HG02852 (cell line): ENCODE results near the gene UBL4B.
"Not testable (repeated sequence)": the region's sequence is repeated elsewhere in the genome, so short reads cannot be mapped to it uniquely, and the experiment has no call there.

Experiments used
- ATAC-seq: cut with Tn5 transposase; IDR thresholded peaks from one replicate; pipeline ENCODE4 v1.9.1; 2021; ENCODE audit warnings: mild to moderate bottlenecking, moderate library complexity; ENCODE audit not compliant: unreplicated experiment

Gene UBL4B, protein sequence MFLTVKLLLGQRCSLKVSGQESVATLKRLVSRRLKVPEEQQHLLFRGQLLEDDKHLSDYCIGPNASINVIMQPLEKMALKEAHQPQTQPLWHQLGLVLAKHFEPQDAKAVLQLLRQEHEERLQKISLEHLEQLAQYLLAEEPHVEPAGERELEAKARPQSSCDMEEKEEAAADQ

DNA sequence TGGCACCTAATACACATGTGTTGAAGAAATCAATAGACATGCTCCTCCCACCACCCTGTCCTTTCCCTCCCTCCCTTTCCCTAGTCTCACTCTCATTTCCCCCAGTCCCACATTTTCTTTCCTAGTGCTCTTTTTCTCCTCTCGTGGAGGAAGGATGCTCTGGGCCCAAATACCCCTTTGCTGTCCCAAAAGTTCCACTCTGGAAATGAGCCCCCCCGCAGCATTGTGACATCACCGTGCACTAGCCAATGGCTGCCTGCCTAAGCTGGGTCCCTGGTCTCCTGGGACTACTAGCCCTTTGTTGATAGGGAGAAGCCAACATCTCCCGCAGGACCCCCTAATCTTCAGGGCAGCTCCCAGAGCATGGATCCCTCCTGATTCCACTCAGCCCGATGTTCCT is at the start of gene UBL4B:
UBL4B (plus strand) TSS at position 301 of the 400 bp plus-strand sequence; CDS start at position 393, 92 bp downstream.
- ATAC-seq: no peak

DNA sequence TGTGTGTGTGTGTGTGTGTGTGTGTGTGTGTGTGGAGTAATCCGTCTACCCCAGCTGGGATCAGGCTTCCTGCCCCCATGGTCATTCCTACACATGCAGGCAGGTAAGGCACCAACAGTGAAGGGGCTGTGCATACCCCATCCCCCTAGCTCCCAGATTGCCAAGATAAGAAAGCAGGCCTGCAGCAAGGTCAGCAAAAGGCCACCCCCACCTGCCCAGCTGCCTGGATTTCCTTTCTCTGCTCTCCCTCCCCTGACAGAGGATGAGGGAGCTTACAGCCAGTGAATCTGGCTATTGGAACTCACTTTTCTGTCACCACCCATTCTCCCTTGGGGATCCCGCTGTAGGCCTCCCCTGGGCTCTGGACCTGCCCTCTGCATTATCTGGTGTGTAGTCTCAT is 49.6 kb upstream of the UBL4B start:
- no peak for ATAC-seq

DNA sequence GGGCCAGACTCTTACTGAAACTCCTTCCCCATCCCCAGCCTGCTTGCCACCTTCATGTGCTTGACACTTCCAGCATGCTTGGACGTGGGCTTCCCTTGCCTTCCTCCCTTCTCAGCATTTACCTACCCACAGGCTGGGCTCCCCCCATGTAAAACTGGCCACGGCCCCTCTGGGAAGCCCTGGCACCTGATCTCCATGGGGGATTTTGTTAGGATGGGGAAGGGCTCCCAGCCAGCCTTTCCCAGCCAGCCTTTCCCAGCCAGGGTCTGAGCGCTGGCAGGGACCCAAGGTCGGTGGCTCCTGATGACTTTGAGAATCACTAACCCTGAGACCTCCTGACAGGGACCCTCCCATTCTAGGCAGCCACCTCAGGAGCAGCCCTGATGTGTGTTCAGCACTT is 48.5 kb upstream of the UBL4B start:
- ATAC-seq: no peak

- no peak for ATAC-seq
Measured at GRCh38 chr1:110064576-110065337, 47.5 kb upstream of the UBL4B start.

GRCh38 chr1:110065841-110066240 is 46.4 kb upstream of the UBL4B start:
- ATAC-seq: no peak

GRCh38 chr1:110067479-110067892 is 44.8 kb upstream of the UBL4B start:
- no peak for ATAC-seq

- no peak for ATAC-seq
Measured at GRCh38 chr1:110067893-110068645, 44.2 kb upstream of the UBL4B start.

DNA sequence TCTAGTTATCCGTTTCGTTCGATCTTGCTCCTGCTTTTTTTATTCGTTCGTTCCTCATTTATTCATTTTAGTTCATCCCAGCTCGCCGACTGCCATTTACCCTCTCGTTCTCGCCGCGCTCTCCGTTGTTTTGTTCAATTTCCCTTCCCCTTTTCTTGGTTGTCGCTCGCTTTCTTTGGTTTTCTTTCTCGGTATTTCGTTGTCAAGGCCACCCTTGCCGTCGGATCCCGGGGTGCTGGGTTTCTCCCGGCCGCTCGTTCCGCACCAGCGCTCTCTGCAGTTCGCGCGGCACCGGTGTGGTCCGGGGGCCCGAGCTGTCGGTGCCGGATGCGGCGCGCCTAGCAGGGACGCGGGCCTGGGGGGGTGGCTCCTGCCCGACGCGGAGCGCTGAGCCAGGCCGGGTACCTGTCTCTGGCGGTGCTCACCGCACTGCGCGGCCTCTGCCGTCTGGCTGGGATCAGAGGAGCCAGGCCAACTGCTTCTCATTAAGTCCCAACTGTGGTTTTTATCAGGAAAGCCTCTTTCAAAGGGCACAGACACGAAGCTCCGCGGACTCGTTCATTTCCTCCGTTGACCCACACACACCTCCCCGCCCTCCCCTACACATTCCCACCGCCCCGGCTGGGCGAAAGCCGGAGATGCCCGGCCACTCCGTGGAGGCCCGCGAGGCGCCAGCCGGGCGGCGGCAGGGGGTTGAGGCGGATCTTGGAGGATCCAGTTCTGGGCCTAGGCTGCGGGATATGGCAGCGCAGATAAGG is 43.4 kb upstream of the UBL4B start:
- ATAC-seq: no peak

- no peak for ATAC-seq
Measured at GRCh38 chr1:110069404-110070281, 42.6 kb upstream of the UBL4B start.

GRCh38 chr1:110070282-110070669 is 42.0 kb upstream of the UBL4B start:
- ATAC-seq: no peak

DNA sequence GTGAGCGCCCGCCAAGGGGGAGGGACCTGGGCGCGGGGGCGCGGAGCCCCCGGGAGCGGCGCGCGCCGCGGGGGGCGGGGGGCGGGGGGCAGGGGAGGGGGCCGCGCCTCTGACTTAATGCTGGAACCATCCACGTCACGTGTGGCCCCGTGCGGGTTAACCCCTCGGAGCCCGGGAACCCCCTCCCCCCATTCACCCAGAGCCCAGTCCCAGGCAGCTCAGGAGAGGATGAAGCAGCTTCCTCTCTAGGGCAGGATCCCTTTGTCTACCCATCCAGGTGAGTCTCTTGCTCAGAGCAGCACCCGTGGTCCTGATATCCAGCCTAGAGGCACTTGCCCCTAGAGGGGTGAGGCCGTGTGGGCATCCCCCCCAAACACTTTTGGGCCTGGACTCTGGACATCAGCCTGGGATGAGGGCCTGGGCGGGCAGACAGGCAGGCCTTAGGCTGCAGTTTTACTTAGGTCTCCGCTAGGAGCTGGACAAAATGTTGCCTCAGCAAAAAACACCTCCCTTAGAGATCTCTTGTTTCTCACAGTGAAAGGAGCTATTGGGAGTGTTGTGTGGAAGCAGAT is 41.5 kb upstream of the UBL4B start, which contains the start of gene ALX3:
ALX3 (minus strand) TSS at position 2 of the 572 bp plus-strand sequence. CDS start 60 bp downstream, outside the sequence.
- no peak for ATAC-seq

DNA sequence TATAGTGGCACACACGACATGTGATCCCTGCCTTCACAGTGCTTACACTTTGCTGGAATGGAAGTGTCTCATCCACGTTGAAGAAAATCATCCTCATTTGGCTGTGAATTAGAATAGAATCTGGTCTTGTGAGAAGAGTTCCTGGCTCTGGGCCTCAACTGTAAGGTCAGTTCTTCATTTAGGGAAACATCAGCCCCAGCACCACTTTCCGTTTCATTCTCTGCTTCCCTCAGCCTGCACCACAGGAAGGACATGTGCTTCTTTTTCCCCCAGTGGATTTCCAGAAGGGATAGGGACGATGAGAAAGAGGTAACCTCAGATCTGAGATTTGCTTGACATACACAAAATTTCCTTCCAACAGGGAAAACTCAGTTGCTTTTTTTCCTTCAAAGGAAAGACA is 38.1 kb upstream of the UBL4B start:
- ATAC-seq: no peak

DNA sequence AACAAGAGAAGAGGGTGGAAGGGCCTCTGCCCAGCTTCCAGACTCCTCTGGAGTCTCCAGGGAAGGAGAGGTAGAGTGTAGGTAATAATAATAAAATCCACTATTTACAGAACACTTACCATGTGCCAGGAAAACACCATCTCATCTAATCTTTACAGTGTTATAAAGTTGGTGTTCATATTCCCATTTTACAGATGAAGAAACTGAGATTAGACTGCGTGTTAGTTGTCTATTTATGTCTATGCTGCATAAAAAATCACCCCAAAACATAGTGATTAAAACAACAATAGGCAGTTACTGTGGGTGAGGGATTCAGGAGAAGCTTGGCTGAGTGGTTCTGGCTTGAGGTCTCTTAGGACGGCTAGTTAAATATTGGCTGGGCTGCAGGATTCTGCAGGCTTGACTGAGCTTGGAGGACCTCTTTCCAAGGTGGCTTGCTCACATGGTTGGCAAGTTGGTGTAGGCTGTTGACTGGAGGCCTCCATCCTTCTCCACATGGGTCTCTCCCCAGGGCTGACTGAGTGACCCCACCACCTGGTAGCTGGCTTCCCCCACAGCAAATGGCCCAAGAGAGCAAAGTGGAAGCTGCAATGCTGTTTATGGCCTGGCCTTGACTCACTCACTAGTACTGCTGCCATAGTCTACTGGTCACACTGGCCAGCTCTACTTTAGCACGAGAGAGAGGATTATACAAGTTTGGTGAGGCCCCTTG is 35.3 kb upstream of the UBL4B start:
- no peak for ATAC-seq

DNA sequence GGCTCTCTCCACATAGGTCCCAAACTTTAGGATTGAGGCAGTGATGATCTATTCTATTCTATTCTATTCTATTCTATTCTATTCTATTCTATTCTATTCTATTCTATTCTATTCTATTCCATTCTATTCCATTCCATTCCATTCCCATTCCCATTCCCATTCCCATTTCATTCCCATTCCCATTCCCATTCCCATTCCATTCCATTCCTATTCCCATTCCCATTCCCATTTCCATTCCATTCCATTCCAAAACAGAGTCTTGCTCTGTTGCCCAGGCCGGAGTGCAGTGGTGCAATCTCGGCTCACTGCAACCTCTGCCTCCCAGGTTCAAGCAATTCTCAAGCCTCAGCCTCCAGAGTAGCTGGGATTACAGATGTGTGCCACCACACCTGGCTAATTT is 32.2 kb upstream of the UBL4B start:
- ATAC-seq: not testable (repeated sequence)

DNA sequence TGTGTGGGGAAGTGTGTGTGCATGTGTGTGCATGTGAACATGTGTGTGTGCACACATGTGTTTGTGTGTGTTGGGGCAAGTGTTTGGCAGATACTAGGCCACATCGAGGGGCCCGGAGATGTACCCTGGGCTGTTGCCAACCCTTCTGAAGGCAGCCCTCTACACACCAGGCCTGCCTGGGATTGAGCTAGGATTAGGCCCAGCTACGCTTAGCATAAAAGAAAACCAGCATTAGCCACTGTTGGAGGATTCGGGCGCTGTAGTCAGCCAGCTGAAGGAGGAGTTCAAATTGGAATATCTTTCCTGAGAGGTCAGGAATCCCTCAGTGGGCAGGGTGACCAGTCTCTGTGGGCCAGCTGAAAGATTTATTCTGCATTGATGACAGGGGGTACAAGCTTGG is 31.2 kb upstream of the UBL4B start:
- ATAC-seq: no peak

GRCh38 chr1:110082477-110082876 is 29.8 kb upstream of the UBL4B start:
- ATAC-seq: no peak

DNA sequence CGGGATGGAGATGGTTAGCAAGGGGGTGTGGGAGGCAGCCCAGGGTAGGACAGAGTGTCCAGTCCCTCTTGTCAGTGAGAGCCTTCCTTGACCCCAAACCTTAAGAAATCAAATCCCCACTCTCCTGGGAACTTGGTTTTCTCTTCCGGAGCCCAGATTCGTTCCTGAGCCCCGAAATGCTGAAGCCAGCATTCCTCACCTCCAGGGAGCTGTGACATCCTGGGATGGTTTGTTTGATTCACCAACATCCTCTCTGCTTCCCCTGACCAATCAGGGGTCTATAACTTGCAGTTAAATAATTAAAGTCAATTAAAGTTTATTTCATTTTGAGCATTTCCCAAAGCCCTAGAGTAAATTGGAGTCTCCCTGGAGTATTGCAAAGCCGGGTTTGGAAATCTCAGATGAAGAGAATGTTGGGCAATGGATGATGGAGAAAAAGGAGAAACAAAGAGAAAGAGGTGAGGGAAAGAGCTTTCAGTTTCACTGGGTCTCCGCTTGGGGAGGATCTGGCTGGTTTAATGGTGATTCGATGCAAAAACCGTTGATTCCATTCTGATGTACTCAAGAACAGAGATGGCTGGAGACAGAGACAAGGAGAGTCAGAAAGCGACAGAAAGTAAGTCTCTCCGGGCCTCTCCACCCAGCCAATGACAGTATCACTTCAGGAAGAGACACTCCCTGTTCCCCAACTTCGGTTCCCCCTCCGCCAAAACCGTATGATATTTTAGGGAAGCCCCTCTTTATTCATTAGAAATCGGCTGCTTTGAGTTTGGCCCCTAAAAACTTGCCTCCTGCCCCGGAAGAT is 29.0 kb upstream of the UBL4B start:
- no peak for ATAC-seq

DNA sequence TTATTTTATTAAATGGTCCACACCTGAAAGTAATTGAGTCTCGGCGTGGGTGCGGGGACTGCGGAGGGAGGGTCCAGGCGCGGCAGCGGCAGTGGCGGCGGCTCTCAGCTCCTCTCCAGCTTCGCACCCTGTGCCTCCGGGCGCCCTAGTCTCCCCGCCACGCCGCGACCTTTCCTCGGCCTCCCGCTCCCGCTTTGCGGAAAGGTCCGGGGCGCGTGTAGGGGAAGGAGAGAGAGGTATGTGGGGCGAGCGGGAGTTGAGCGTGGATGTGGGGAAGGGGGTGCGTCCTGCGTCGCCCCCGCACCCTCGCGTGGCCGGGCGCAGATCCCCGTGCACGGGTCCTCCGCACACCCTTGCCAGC is 28.4 kb upstream of the UBL4B start:
- ATAC-seq: peak; percentile 3
